K562 (cell line): ENCODE measurements around the gene COL20A1. TPM values are rescaled to one million over a fixed set of nuclear protein-coding genes. Genes with fewer than 3 reads are reported as not detected.

Experiments used
- ATAC-seq: fragments of 200-7000 bp; cut with Tn5 transposase; 3 replicates; pipeline ENCODE4 v1.9.1; 2020; ENCODE audit warnings: moderate library complexity
- BruUV-seq: library from RNA; stranded (reverse); fragments of 400-500 nt; replicated peaks from 2 replicates; lab custom pipeline; 2021; lab: Mats Ljungman, UMichigan
- CTCF ChIA-PET: fragments of 300-600 bp; formaldehyde crosslinking; extraction: SDS; loops from one replicate; lab custom pipeline; 2021; ENCODE audit warnings: low intra/inter-chr PET ratio; lab: Yijun Ruan, JAX
- POLR2A ChIA-PET: fragments of 300-600, 350-650 bp; sonication (Branson Sonifier 250); formaldehyde crosslinking; extraction: SDS; loops from one replicate; lab custom pipeline; 2021; ENCODE audit warnings: antibody characterized with exemption, inconsistent platforms; lab: Yijun Ruan, JAX
- DNase-seq, 4 experiments: peaks; one replicate each; pipeline versions ENCODE4 v3.0.0 to v3.0.0-alpha.2; 2011 to 2018; ENCODE audit warnings: low spot score in 3 of 4, mixed read lengths in 3 of 4; ENCODE audit errors: extremely low read depth in 1 of 4
- FAIRE-seq: peaks from 2 replicates; lab custom pipeline; 2011; peaks lifted over from hg19 to GRCh38; lab: Jason Lieb, UNC
- H2AFZ ChIP-seq: 2 replicates; pipeline ENCODE4 v1.6.0; 2011; ENCODE audit warnings: low read depth, low read length, control low read depth, inconsistent platforms
- H3K27ac ChIP-seq: fragments of 200-600 bp; 3 replicates; pipeline ENCODE4 v1.8.0; 2011; ENCODE audit warnings: low read depth, mild to moderate bottlenecking, control low read depth, inconsistent platforms, low read length, moderate library complexity, mixed read lengths; ENCODE audit errors: extremely low read depth
- H3K27me3 ChIP-seq, 2 experiments: fragments of 300-600 bp in 1 of 2; 2 replicates in 1 of 2; 3 replicates in 1 of 2; pipeline versions ENCODE4 v1.6.0 to v1.8.0; 2011; ENCODE audit warnings: inconsistent platforms in 2 of 2, low read length in 2 of 2, mild to moderate bottlenecking in 1 of 2, mixed read lengths in 1 of 2, moderate library complexity in 1 of 2; ENCODE audit not compliant: control insufficient read depth in 2 of 2, insufficient read depth in 2 of 2
- H3K36me3 ChIP-seq: fragments of 300-600 bp; 3 replicates; pipeline ENCODE4 v1.8.0; 2011; ENCODE audit warnings: mild to moderate bottlenecking, low read length, inconsistent platforms; ENCODE audit not compliant: control insufficient read depth, insufficient read depth
- H3K4me1 ChIP-seq, 2 experiments: fragments of 200-600 bp in 1 of 2; replicated peaks in 1 of 2; 2 replicates in 1 of 2; 3 replicates in 1 of 2; pipeline versions ENCODE4 v1.5.1 to v1.8.0; 2011; ENCODE audit warnings: inconsistent platforms in 2 of 2, low read length in 2 of 2, mild to moderate bottlenecking in 1 of 2, mixed read lengths in 1 of 2, moderate library complexity in 1 of 2; ENCODE audit not compliant: control insufficient read depth in 2 of 2, insufficient read depth in 2 of 2
- H3K4me2 ChIP-seq: 2 replicates; pipeline ENCODE4 v1.6.1; 2011; ENCODE audit warnings: low read length, control low read depth, inconsistent platforms, mixed read lengths; ENCODE audit not compliant: insufficient read depth
- H3K4me3 ChIP-seq: fragments of 200-600 bp; sonication (generic), shearing (Covaris generic); 2 replicates; pipeline ENCODE4 v1.5.1; 2016; ENCODE audit warnings: control low read depth, inconsistent platforms
- H3K79me2 ChIP-seq: fragments of 200-600 bp; 3 replicates; pipeline ENCODE4 v1.8.0; 2011; ENCODE audit warnings: low read length, inconsistent platforms; ENCODE audit not compliant: control insufficient read depth, insufficient read depth
- H3K9ac ChIP-seq, 2 experiments: 2 replicates each; pipeline versions ENCODE4 v1.6.0 to v1.6.1; 2011; ENCODE audit warnings: low read depth in 2 of 2, low read length in 2 of 2, control low read depth in 1 of 2, inconsistent platforms in 1 of 2, mild to moderate bottlenecking in 1 of 2, mixed read lengths in 1 of 2; ENCODE audit not compliant: insufficient read depth in 1 of 2
- H3K9me1 ChIP-seq: one replicate; pipeline ENCODE4 v1.6.0; 2011; ENCODE audit warnings: inconsistent platforms, mild to moderate bottlenecking, low read length, moderate library complexity; ENCODE audit not compliant: control insufficient read depth, insufficient read depth
- H3K9me3 ChIP-seq: replicated peaks from 2 replicates; pipeline ENCODE4 v1.5.1; 2011; ENCODE audit warnings: low read depth, low read length, inconsistent platforms; ENCODE audit not compliant: control insufficient read depth, insufficient read depth
- H4K20me1 ChIP-seq: replicated peaks from 2 replicates; pipeline ENCODE4 v1.6.1; 2011; ENCODE audit warnings: low read length, inconsistent platforms, mixed read lengths; ENCODE audit not compliant: control insufficient read depth, insufficient read depth
- BRCA1 ChIP-seq, 2 experiments: fragments of 450-650 bp in 1 of 2; sonication (generic) in 1 of 2; formaldehyde crosslinking in 1 of 2; IDR thresholded peaks; 2 replicates each; pipeline versions ENCODE4 v1.5.0 to v1.6.1; 2017 to 2020; ENCODE audit warnings: mild to moderate bottlenecking in 1 of 2, missing genetic modification reagents in 1 of 2
- CBX5 ChIP-seq: IDR thresholded peaks from 2 replicates; pipeline ENCODE4 v1.6.1; 2014; ENCODE audit warnings: low read depth, borderline replicate concordance
- CHCHD3 ChIP-seq: fragments of 250-450 bp; sonication (Bioruptor Pico); IDR thresholded peaks from 2 replicates; pipeline ENCODE4 v2.1.2; 2022; ENCODE audit warnings: mild to moderate bottlenecking
- DNMT1 ChIP-seq: fragments of 450-650 bp; IDR thresholded peaks from 2 replicates; pipeline ENCODE4 v1.6.1; 2016; ENCODE audit warnings: antibody characterized with exemption, mild to moderate bottlenecking
- ELF4 ChIP-seq: fragments of 450-650 bp; formaldehyde crosslinking; IDR thresholded peaks from 2 replicates; pipeline ENCODE4 v1.4.0; 2022; ENCODE audit warnings: missing genetic modification characterization
- HMGXB4 ChIP-seq: sonication (generic); formaldehyde crosslinking; IDR thresholded peaks from 2 replicates; pipeline ENCODE4 v1.8.1; 2023; ENCODE audit warnings: mild to moderate bottlenecking, missing genetic modification reagents
- MYBL2 ChIP-seq, 2 experiments: fragments of 450-650 bp in 1 of 2; sonication (generic) in 1 of 2; formaldehyde crosslinking in 1 of 2; IDR thresholded peaks; 2 replicates each; pipeline versions ENCODE4 v1.6.1 to v1.8.1; 2017 to 2022; ENCODE audit warnings: borderline replicate concordance in 1 of 2, inconsistent platforms in 1 of 2, low read depth in 1 of 2, mild to moderate bottlenecking in 1 of 2, missing genetic modification reagents in 1 of 2, moderate library complexity in 1 of 2
- SNAPC5 ChIP-seq: fragments of 250-450 bp; sonication (Bioruptor Pico); IDR thresholded peaks from 2 replicates; pipeline ENCODE4 v1.8.0; 2021; ENCODE audit warnings: moderate library complexity, mild to moderate bottlenecking, inconsistent platforms
- SP2 ChIP-seq: IDR thresholded peaks from 2 replicates; pipeline ENCODE4 v1.6.1; 2011; ENCODE audit warnings: mild to moderate bottlenecking, low read depth, low read length, moderate library complexity; ENCODE audit not compliant: poor library complexity, severe bottlenecking; ENCODE audit errors: extremely low read depth
- TAL1 ChIP-seq: fragments of 450-650 bp; IDR thresholded peaks from 2 replicates; pipeline ENCODE4 v1.6.1; 2016; ENCODE audit warnings: mild to moderate bottlenecking
- TBL1XR1 ChIP-seq, 2 experiments: IDR thresholded peaks; 2 replicates each; pipeline ENCODE4 v1.6.1; 2012; ENCODE audit warnings: improper control_type of control experiment in 2 of 2, low read length in 2 of 2, mild to moderate bottlenecking in 1 of 2
- TSC22D4 ChIP-seq: fragments of 450-650 bp; IDR thresholded peaks from 2 replicates; pipeline ENCODE4 v1.6.1; 2016; ENCODE audit warnings: missing genetic modification characterization, missing biosample characterization, control low read depth
- WHSC1 ChIP-seq: IDR thresholded peaks from one replicate; pipeline ENCODE4 v1.6.1; 2012; ENCODE audit warnings: low read length, control low read depth, inconsistent platforms
- ZBED1 ChIP-seq: IDR thresholded peaks from 2 replicates; pipeline ENCODE4 v1.6.1; 2014
- ZBTB33 ChIP-seq: sonication (generic); formaldehyde crosslinking; IDR thresholded peaks from 2 replicates; pipeline ENCODE4 v1.8.1; 2023; ENCODE audit warnings: mild to moderate bottlenecking, missing genetic modification reagents
- ZFX ChIP-seq: sonication (generic); formaldehyde crosslinking; IDR thresholded peaks from 2 replicates; pipeline ENCODE4 v1.8.0; 2022; ENCODE audit warnings: mild to moderate bottlenecking, missing genetic modification reagents, moderate library complexity
- ZNF583 ChIP-seq: fragments of 250-450 bp; sonication (Bioruptor Pico); IDR thresholded peaks from 2 replicates; pipeline ENCODE4 v1.4.0; 2020
- ZNF586 ChIP-seq: fragments of 450-650 bp; formaldehyde crosslinking; conservative IDR thresholded peaks from 2 replicates; pipeline ENCODE4 v1.4.0; 2020; ENCODE audit warnings: mild to moderate bottlenecking, moderate library complexity
- ZNF668 ChIP-seq: fragments of 250-450 bp; sonication (Bioruptor Pico); IDR thresholded peaks from 2 replicates; pipeline ENCODE4 v1.8.0; 2022; ENCODE audit warnings: mild to moderate bottlenecking, inconsistent platforms
- WGBS: fragments of 100-300 bp; shearing (Covaris generic); methylation state at CpG from one replicate; pipeline ENCODE4 v1.1.6; 2016; ENCODE audit warnings: low coverage, mixed read lengths; ENCODE audit not compliant: insufficient coverage; ENCODE audit errors: missing lambda C conversion rate; 5-methylcytosine and 5-hydroxymethylcytosine counted together
- in situ Hi-C: fragments of 300-500 bp; cut with MboI; formaldehyde crosslinking; loops from 4 replicates; pipeline ENCODE4 v1.15.0; 2018; ENCODE audit warnings: inconsistent platforms, mixed read lengths
- intact Hi-C: fragments of 100-400 bp; cut with micrococcal nuclease; formaldehyde crosslinking; loops from 2 replicates; pipeline ENCODE4 v1.14.2; 2022
- polyA plus RNA-seq, 8 experiments: library from polyadenylated mRNA; depleted of rRNA in 4 of 8; stranded (reverse) in 5 of 8; unstranded in 3 of 8; fragments of >200 nt; fragmentation: Nextera tagmentation in 2 of 8; fragmentation: Illumina TruSeq in 1 of 8; extraction: Ambion mirVana in 2 of 8; extraction: Trizol in 1 of 8; gene quantifications; 2 replicates each; pipeline versions ENCODE4 v1.2.1 to v1.2.3, GENCODE V29; 2011 to 2014; ENCODE audit warnings: inconsistent platforms in 1 of 8, missing spikeins in 1 of 8
- total RNA-seq, 7 experiments: library from RNA; depleted of rRNA in 6 of 7; stranded (reverse); fragments of >200 nt in 6 of 7; fragmentation: Illumina TruSeq in 2 of 7; extraction: Trizol in 2 of 7; gene quantifications; 2 replicates each; pipeline versions ENCODE4 v1.2.1 to v1.2.3, GENCODE V29; 2011 to 2021; ENCODE audit warnings: low replicate concordance in 1 of 7

The COL20A1 gene
- total and polyA plus RNA-seq, 9 of the 15 experiments (the other 6 are each of a cell fraction or from before 2014, with no cell fraction given), result not detected

DNA sequence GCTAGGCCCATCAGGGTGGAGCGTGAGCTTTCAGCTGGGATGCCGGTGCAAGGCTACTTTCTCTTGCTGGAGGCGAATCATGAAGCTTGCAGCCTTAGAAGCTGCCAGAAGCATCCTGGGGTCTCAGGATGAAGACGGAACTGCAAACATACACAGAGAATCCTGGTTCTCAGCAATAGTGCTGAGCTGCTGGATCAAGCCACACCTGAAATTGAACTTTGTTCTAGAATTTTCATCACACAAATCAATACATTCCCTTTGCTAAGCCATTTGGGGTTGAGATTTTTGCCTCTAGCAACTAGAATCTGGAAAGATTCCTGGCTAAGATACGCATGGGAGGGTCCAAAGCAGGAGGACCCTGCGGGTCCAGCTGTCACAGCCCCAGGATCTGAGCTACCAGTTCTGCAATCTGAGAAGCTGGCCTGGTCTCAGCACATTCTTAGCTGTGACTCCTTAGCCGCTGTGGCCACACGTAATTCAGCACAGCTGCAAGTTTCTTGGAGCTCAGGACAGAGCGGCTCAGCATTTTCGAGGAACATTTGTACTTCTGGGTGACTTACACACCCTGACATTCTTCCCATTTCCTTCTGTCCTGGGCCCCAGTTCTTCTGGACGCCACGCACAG is 27.0 kb upstream of the COL20A1 start:
- intact Hi-C loops (no loop called here), in situ Hi-C loops (no loop called here)
- no peak overlapping the region for H3K4me3 ChIP-seq
- BruUV-seq, result no TSS peak
- no peak overlapping the region for H2AFZ ChIP-seq
- no peaks in the 10 kb centered on the region for H3K36me3 ChIP-seq
- no peak for FAIRE-seq
- H3K9me1 ChIP-seq, result no peaks in the 10 kb centered on the region
- ATAC-seq, result no peak
- POLR2A ChIA-PET, result interaction anchor here (0.6 kb wide), 2 partner anchors 196 to 260 kb away, joined by 3 to 4 read pairs; no protein-coding TSS in a partner anchor
- H3K9me3 ChIP-seq, result no peaks in the 10 kb centered on the region
- H3K4me1 ChIP-seq, result peaks cover 11 to 14% of the 10 kb centered on the region in 2 experiments
- H4K20me1 ChIP-seq, result 0 out of 2 replicates have a peak, but pooled peaks cover 7% of the 10 kb centered on the region
- H3K9ac ChIP-seq, result no peak overlapping the region
- H3K79me2 ChIP-seq, result no peaks in the 10 kb centered on the region
- no peak overlapping the region for H3K27ac ChIP-seq
- 22% methylated on average over 11 of the region's 12 CpGs for WGBS
- H3K27me3 ChIP-seq, result peaks cover 4 to 39% of the 10 kb centered on the region in 2 experiments
- no peak for TF ChIP-seq TSC22D4 (tag)
- no peak for TF ChIP-seq ZBTB33 (CRISPR knock-in tag)
- TF ChIP-seq BRCA1 (IDR thresholded peaks at IDR 0.05), result no peak
- TF ChIP-seq BRCA1 (CRISPR knock-in tag; IDR thresholded peaks at IDR 0.05), result no peak
- no peak for TF ChIP-seq SNAPC5 (CRISPR knock-in tag)
- no peak for TF ChIP-seq ZNF586
- TF ChIP-seq ZFX, result no peak
- TF ChIP-seq HMGXB4 (CRISPR knock-in tag), result no peak
- no peak for TF ChIP-seq DNMT1
- no peak for TF ChIP-seq MYBL2 (IDR thresholded peaks at IDR 0.05; ENCODE audit: low read depth)
- no peak for TF ChIP-seq MYBL2 (CRISPR knock-in tag; IDR thresholded peaks at IDR 0.05; ENCODE audit: borderline replicate concordance)
- TF ChIP-seq WHSC1, result no peak
- TF ChIP-seq ZNF583 (CRISPR knock-in tag), result no peak
- no peak for TF ChIP-seq SP2
- TF ChIP-seq CBX5, result no peak
- no peak for TF ChIP-seq ZNF668 (CRISPR knock-in tag)
- TF ChIP-seq CHCHD3 (CRISPR knock-in tag), result no peak
- no peak for TF ChIP-seq TBL1XR1 (IDR thresholded peaks at IDR 0.05; ENCODE audit: low read length in 2 of 2)
- no peak for TF ChIP-seq ZBED1
- no peak for TF ChIP-seq TAL1
- no peak for TF ChIP-seq ELF4 (CRISPR knock-in tag)
- no peak overlapping the region for H3K4me2 ChIP-seq
- no peak for DNase-seq
- CTCF ChIA-PET, result no interaction called here
